Bronchial epithelial cell (primary cell): ENCODE results near the gene ROMO1. TPM values are rescaled to one million over a fixed set of nuclear protein-coding genes. Genes with fewer than 3 reads are reported as not detected.

ENCODE experiments used
- DNase-seq: peaks from one replicate; pipeline ENCODE4 v3.0.0-alpha.2; 2010; ENCODE audit warnings: low read depth
- FAIRE-seq: peaks from 2 replicates; lab custom pipeline; 2011; peaks lifted over from hg19 to GRCh38; lab: Jason Lieb, UNC
- H3K27me3 ChIP-seq: 2 replicates; pipeline ENCODE4 v1.5.1; 2011; ENCODE audit warnings: low read length; ENCODE audit not compliant: control insufficient read depth, insufficient read depth
- H3K36me3 ChIP-seq: 2 replicates; pipeline ENCODE4 v1.5.1; 2011; ENCODE audit warnings: low read length; ENCODE audit not compliant: control insufficient read depth, insufficient read depth
- H3K4me3 ChIP-seq: 2 replicates; pipeline ENCODE4 v1.5.1; 2011; ENCODE audit warnings: mild to moderate bottlenecking, low read depth, low read length, control low read depth
- CTCF ChIP-seq: IDR thresholded peaks from 2 replicates; pipeline ENCODE4 v1.5.1; 2011; ENCODE audit warnings: mild to moderate bottlenecking, moderate library complexity, low read length, control low read depth, inconsistent platforms; ENCODE audit not compliant: insufficient read depth, severe bottlenecking
- total RNA-seq: library from RNA; depleted of rRNA; stranded (reverse); fragments of >200 nt; gene quantifications from 2 replicates; pipeline ENCODE4 v1.2.1, GENCODE V29; 2014

Gene ROMO1
- total RNA-seq, 1 donor from 2014 or later: 165 TPM

GRCh38 chr20:35690265-35690664 is 8.9 kb upstream of the ROMO1 start:
- H3K4me3 ChIP-seq: no peak overlapping the region
- DNase-seq (no peak), FAIRE-seq (no peak)
- H3K36me3 ChIP-seq: peaks cover 9% of the 10 kb centered on the region
- TF ChIP-seq CTCF: no peak
- no peaks in the 10 kb centered on the region for H3K27me3 ChIP-seq

- peaks cover 6% of the 10 kb centered on the region for H3K36me3 ChIP-seq
- no peak overlapping the region for H3K4me3 ChIP-seq
- H3K27me3 ChIP-seq: no peaks in the 10 kb centered on the region
- FAIRE-seq: no peak
- no peak for TF ChIP-seq CTCF
- no peak for DNase-seq
These were observed 3.9 kb upstream of the ROMO1 start for GRCh38 chr20:35695245-35695749.

DNA sequence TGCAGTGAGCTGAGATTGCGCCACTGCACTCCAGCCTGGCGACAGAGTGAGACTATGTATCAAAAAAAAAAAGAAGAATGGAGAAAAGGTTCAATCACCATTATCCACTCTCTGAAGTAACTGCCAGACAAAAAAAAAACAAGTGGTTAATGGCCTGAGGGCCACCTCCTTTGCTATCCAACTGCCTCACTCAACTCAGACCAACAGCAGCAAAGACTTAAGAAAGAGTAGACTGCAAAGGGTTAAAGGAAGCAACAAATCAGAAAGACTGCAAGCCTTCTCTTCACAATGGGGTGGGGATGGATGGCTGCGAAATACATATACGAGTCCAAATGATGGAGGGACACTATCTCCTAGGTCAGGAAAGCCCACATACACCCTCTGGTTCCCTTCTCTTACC is 3.2 kb upstream of the ROMO1 start:
- no peaks in the 10 kb centered on the region for H3K27me3 ChIP-seq
- H3K36me3 ChIP-seq: peaks cover 6% of the 10 kb centered on the region
- FAIRE-seq (no peak), DNase-seq (no peak)
- TF ChIP-seq CTCF: no peak
- no peak overlapping the region for H3K4me3 ChIP-seq

DNA sequence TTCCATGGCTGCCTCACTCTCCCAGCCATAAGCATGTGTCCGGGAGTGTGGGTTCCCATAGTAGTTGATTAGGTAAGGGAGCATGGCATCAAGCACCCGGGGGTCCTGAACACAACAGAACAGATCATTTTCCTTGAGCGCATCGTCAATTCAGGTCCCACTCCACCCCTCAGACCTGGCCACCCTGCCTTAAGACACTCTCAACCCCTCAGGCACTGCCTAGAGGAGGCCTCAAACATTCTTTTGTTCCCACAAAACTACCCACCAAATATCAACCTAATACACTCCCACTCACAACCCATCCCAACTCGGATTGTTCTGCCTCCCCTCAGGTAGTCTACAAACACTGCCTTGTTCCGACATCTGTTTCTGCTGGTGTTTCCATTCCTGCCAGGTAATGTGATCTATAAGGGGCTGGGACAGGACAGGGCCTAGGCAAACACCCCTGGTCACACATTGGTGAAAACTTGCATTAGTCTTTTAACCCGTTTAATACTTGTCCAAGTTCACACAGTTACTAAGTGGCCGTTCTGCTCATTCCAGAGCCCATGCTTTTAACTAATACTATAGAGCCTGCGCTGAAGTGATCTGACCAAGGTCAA is 1.4 kb upstream of the ROMO1 start:
- FAIRE-seq: no peak
- TF ChIP-seq CTCF: no peak
- no peak for DNase-seq

GRCh38 chr20:35698298-35699126 is 693 bp upstream of the ROMO1 start:
- Histone ChIP-seq H3K27me3 (no peaks in the 10 kb centered on the region), H3K36me3 (peaks cover 6% of the 10 kb centered on the region), H3K4me3 (peak overlapping the region; percentile 97)
- DNase-seq: no peak
- FAIRE-seq: no peak
- no peak for TF ChIP-seq CTCF

More for the DNA sequence above, 1.4 kb upstream of the ROMO1 start:
- Histone ChIP-seq H3K27me3 (no peaks in the 10 kb centered on the region), H3K36me3 (peaks cover 6% of the 10 kb centered on the region), H3K4me3 (no peak overlapping the region)
